ENCODE measurements around the gene TAC4. TPM values are rescaled to one million over a fixed set of nuclear protein-coding genes. Genes with fewer than 3 reads are reported as not detected.

TAC4 gene
- total RNA-seq (2014; rRNA removed; shearing (Covaris generic)): not detected in 2 replicates

DNA sequence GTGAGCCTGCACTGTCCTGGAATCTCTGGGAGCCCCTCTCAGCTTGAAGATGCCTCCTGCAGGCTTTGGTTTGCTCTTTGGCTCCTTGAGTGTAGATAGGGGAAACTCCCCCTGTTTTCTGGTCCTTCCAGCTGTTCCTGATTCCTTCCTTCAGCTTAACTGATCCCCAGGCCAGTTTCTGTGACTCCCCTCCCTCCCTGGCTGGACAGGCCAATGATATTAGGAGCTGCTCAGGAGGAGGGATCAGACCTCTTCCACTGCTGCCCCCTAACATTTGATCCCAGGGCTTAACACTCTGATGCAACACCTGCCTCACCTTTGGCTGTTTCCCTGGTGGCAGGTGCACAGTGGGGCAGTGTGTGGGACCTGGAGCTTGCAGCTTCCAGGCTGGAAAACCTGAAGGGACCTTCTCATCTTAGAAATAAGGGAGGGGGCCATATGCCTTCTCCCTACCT, at the start of gene TAC4:
TSS of gene TAC4 (minus strand) at position 51 of the 455 bp plus-strand sequence. CDS start 52 bp downstream, outside the sequence.
- Histone ChIP-seq H3K9me3 (replicated peaks) (peaks cover 5% of the 10 kb centered on the region; the same call in 1 of the 2 replicates), H3K36me3 (no peaks in the 10 kb centered on the region), H3K4me3 (no peak within 1 kb of the TSS), H3K27me3 (replicated peaks) (peaks cover 17% of the 10 kb centered on the region), H3K4me1 (replicated peaks) (peaks cover 21% of the 10 kb centered on the region), H3K27ac (no peak within 1 kb of the TSS)
- no peak for DNase-seq (ENCODE audit: low read depth in 1 of 2, low spot score in 2 of 2)

- no peaks in the 10 kb centered on the region for H3K9me3 ChIP-seq (replicated peaks)
- peaks cover under 1% of the 10 kb centered on the region; the same call in 1 of the 2 replicates for H3K4me1 ChIP-seq (replicated peaks)
- H3K36me3 ChIP-seq: no peaks in the 10 kb centered on the region
- no peak overlapping the region for H3K27ac ChIP-seq
- no peak overlapping the region for H3K4me3 ChIP-seq
- DNase-seq (ENCODE audit: low read depth in 1 of 2, low spot score in 2 of 2): no peak
- H3K27me3 ChIP-seq (replicated peaks): peaks cover 72% of the 10 kb centered on the region
Observed at GRCh38 chr17:49896860-49897259, 49.0 kb upstream of the TAC4 start.

GRCh38 chr17:49896222-49896621, 48.4 kb upstream of the TAC4 start:
- no peak for DNase-seq (ENCODE audit: low read depth in 1 of 2, low spot score in 2 of 2)
- Histone ChIP-seq H3K27me3 (replicated peaks) (peaks cover 73% of the 10 kb centered on the region), H3K36me3 (no peaks in the 10 kb centered on the region), H3K9me3 (replicated peaks) (no peaks in the 10 kb centered on the region), H3K27ac (no peak overlapping the region), H3K4me3 (no peak overlapping the region), H3K4me1 (replicated peaks) (no peaks in the 10 kb centered on the region)

GRCh38 chr17:49895812-49896211, 47.9 kb upstream of the TAC4 start:
- Histone ChIP-seq H3K27ac (no peak overlapping the region), H3K27me3 (replicated peaks) (peaks cover 73% of the 10 kb centered on the region), H3K9me3 (replicated peaks) (no peaks in the 10 kb centered on the region), H3K4me3 (no peak overlapping the region), H3K4me1 (replicated peaks) (no peaks in the 10 kb centered on the region), H3K36me3 (no peaks in the 10 kb centered on the region)
- no peak for DNase-seq (ENCODE audit: low read depth in 1 of 2, low spot score in 2 of 2)

GRCh38 chr17:49894761-49895160, 46.9 kb upstream of the TAC4 start:
- Histone ChIP-seq H3K4me1 (replicated peaks) (no peaks in the 10 kb centered on the region), H3K27me3 (replicated peaks) (peaks cover 74% of the 10 kb centered on the region)

GRCh38 chr17:49891694-49892389, 44.0 kb upstream of the TAC4 start:
- H3K9me3 ChIP-seq (replicated peaks): no peaks in the 10 kb centered on the region
- H3K36me3 ChIP-seq: no peaks in the 10 kb centered on the region
- no peak overlapping the region for H3K4me3 ChIP-seq
- DNase-seq (ENCODE audit: low read depth in 1 of 2, low spot score in 2 of 2): no peak
- peaks cover 65% of the 10 kb centered on the region for H3K27me3 ChIP-seq (replicated peaks)
- H3K27ac ChIP-seq: no peak overlapping the region
- H3K4me1 ChIP-seq (replicated peaks): no peaks in the 10 kb centered on the region

More at GRCh38 chr17:49894761-49895160, 46.9 kb upstream of the TAC4 start:
- Histone ChIP-seq H3K27ac (no peak overlapping the region), H3K4me3 (no peak overlapping the region), H3K36me3 (no peaks in the 10 kb centered on the region), H3K9me3 (replicated peaks) (no peaks in the 10 kb centered on the region)
- DNase-seq (ENCODE audit: low read depth in 1 of 2, low spot score in 2 of 2): no peak

- Histone ChIP-seq H3K9me3 (replicated peaks) (no peaks in the 10 kb centered on the region; the same call in 1 of the 2 replicates), H3K36me3 (no peaks in the 10 kb centered on the region), H3K27me3 (replicated peaks) (peaks cover 70% of the 10 kb centered on the region), H3K4me1 (replicated peaks) (no peaks in the 10 kb centered on the region), H3K4me3 (no peak overlapping the region), H3K27ac (no peak overlapping the region)
- no peak for DNase-seq (ENCODE audit: low read depth in 1 of 2, low spot score in 2 of 2)
Observed at GRCh38 chr17:49891271-49891670, 43.4 kb upstream of the TAC4 start.

GRCh38 chr17:49890852-49891251, 43.0 kb upstream of the TAC4 start:
- H3K4me3 ChIP-seq: no peak overlapping the region
- no peaks in the 10 kb centered on the region; the same call in 1 of the 2 replicates for H3K9me3 ChIP-seq (replicated peaks)
- H3K4me1 ChIP-seq (replicated peaks): no peaks in the 10 kb centered on the region
- no peak for DNase-seq (ENCODE audit: low read depth in 1 of 2, low spot score in 2 of 2)
- no peaks in the 10 kb centered on the region for H3K36me3 ChIP-seq
- peaks cover 70% of the 10 kb centered on the region for H3K27me3 ChIP-seq (replicated peaks)
- no peak overlapping the region for H3K27ac ChIP-seq

DNA sequence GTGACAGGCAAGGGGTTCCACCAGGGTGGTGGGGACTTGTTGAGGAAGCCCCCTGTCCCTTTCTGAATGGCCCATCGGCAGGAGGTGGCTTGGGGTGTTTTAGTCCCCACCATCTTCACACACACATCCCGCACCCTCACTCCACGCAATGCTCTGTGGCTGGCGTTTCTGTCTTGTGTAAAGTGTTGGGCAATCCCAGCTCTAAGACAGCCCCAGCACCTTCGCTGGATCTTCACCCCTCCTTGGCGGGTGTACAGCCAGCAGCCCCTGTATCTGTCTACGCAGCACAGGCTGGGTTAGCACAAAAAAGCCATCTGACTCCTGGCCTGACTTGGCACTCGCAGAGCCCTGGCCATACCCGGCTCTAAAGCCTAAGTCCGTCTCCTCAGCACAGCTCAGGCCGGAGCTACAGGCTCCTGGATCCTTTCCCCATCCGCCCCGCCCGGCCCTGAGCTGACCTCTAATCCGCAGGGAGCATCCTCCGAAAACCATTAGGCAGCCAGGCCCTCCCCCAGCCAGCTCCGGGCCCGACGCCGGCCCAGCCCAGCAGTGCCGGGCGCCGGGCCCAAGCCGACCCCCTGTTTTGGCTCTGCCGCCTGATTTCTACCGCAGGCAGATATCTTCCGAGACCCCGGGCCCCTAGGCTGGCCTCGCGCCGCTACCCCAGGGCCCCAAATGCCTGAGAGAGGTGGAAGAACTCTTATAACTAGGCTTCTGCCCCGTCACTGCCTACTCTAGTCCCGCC, 42.4 kb upstream of the TAC4 start:
- Histone ChIP-seq H3K27ac (no peak overlapping the region), H3K9me3 (replicated peaks) (no peaks in the 10 kb centered on the region; the same call in 1 of the 2 replicates), H3K27me3 (replicated peaks) (peaks cover 71% of the 10 kb centered on the region), H3K4me3 (no peak overlapping the region), H3K36me3 (no peaks in the 10 kb centered on the region), H3K4me1 (replicated peaks) (no peaks in the 10 kb centered on the region)
- no peak for DNase-seq (ENCODE audit: low read depth in 1 of 2, low spot score in 2 of 2)

GRCh38 chr17:49889500-49889899, 41.6 kb upstream of the TAC4 start:
- Histone ChIP-seq H3K36me3 (no peaks in the 10 kb centered on the region), H3K4me1 (replicated peaks) (no peaks in the 10 kb centered on the region), H3K4me3 (no peak overlapping the region), H3K27me3 (replicated peaks) (peaks cover 71% of the 10 kb centered on the region), H3K27ac (no peak overlapping the region), H3K9me3 (replicated peaks) (no peaks in the 10 kb centered on the region; the same call in 1 of the 2 replicates)
- DNase-seq (ENCODE audit: low read depth in 1 of 2, low spot score in 2 of 2): no peak

- Histone ChIP-seq H3K36me3 (no peaks in the 10 kb centered on the region), H3K4me3 (no peak overlapping the region), H3K27ac (no peak overlapping the region), H3K9me3 (replicated peaks) (no peaks in the 10 kb centered on the region; the same call in 1 of the 2 replicates), H3K27me3 (replicated peaks) (peaks cover 68% of the 10 kb centered on the region), H3K4me1 (replicated peaks) (no peaks in the 10 kb centered on the region)
- no peak for DNase-seq (ENCODE audit: low read depth in 1 of 2, low spot score in 2 of 2)
Observed at GRCh38 chr17:49887744-49888360, 40.0 kb upstream of the TAC4 start.

GRCh38 chr17:49887086-49887743, 39.3 kb upstream of the TAC4 start:
- Histone ChIP-seq H3K9me3 (replicated peaks) (no peaks in the 10 kb centered on the region; the same call in 1 of the 2 replicates), H3K27me3 (replicated peaks) (peaks cover 68% of the 10 kb centered on the region), H3K4me3 (no peak overlapping the region), H3K27ac (no peak overlapping the region), H3K4me1 (replicated peaks) (no peaks in the 10 kb centered on the region), H3K36me3 (no peaks in the 10 kb centered on the region)
- no peak for DNase-seq (ENCODE audit: low read depth in 1 of 2, low spot score in 2 of 2)

DNA sequence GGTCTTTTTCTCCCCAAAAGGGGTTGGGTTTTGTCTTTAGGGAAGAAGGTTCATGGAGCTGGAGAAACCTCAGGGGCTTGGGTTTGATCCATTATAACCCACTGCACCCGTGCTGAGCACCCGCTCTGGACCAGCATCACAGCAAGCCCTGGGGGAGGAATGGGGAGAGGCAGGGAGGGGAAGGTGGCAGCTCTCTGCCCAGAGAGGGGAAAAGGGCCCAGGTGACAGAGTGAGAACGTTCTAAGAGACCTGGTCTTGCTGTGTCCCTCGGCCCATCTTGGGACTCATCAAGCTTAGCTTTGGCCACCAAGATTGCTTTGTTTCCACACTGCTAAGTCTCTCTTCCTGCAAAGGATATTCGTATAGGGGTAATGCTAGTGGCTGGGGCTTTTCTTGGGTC, 38.2 kb upstream of the TAC4 start:
- Histone ChIP-seq H3K9me3 (replicated peaks) (no peaks in the 10 kb centered on the region; the same call in 1 of the 2 replicates), H3K27ac (no peak overlapping the region), H3K4me3 (no peak overlapping the region), H3K27me3 (replicated peaks) (peaks cover 67% of the 10 kb centered on the region), H3K36me3 (no peaks in the 10 kb centered on the region), H3K4me1 (replicated peaks) (no peaks in the 10 kb centered on the region)
- no peak for DNase-seq (ENCODE audit: low read depth in 1 of 2, low spot score in 2 of 2)

Data from SJSA1 (cell line).